Ovary (tissue), 3 donors: Measurements from ENCODE around the gene NEIL1.

Source experiments
- CTCF ChIP-seq, 3 donors: fragments of 450-650 bp in 2 of 3; fragments of 200-600 bp in 1 of 3; IDR thresholded peaks; one replicate each; pipeline versions ENCODE4 v1.5.1 to v1.8.0; 2016 to 2022; ENCODE audit warnings: antibody characterized with exemption in 3 of 3, mild to moderate bottlenecking in 1 of 3
- EP300 ChIP-seq: sonication (generic); formaldehyde crosslinking; IDR thresholded peaks from one replicate; pipeline ENCODE4 v1.6.1; 2017; ENCODE audit warnings: antibody characterized with exemption
- POLR2A ChIP-seq: fragments of 450-650 bp; IDR thresholded peaks from one replicate; pipeline ENCODE4 v1.6.1; 2017; ENCODE audit warnings: antibody characterized with exemption, mild to moderate bottlenecking, moderate library complexity
- donor health status: DM: no; HTN: no; CAD: no.

GRCh38 chr15:75302318-75302717 is 44.5 kb upstream of the NEIL1 start:
- TF ChIP-seq POLR2A: no peak
- no peak for TF ChIP-seq CTCF (IDR thresholded peaks at IDR 0.05)
- TF ChIP-seq EP300: no peak
